ENCODE measurements around the gene TSPAN4. TPM values are rescaled to one million over a fixed set of nuclear protein-coding genes. Genes with fewer than 3 reads are reported as not detected.
A peak's percentile ranks its signal among the peaks of the same experiment; 100 is the strongest.

TSPAN4 gene
- total RNA-seq, 1 donor from 2014 or later: 26.4 TPM

DNA sequence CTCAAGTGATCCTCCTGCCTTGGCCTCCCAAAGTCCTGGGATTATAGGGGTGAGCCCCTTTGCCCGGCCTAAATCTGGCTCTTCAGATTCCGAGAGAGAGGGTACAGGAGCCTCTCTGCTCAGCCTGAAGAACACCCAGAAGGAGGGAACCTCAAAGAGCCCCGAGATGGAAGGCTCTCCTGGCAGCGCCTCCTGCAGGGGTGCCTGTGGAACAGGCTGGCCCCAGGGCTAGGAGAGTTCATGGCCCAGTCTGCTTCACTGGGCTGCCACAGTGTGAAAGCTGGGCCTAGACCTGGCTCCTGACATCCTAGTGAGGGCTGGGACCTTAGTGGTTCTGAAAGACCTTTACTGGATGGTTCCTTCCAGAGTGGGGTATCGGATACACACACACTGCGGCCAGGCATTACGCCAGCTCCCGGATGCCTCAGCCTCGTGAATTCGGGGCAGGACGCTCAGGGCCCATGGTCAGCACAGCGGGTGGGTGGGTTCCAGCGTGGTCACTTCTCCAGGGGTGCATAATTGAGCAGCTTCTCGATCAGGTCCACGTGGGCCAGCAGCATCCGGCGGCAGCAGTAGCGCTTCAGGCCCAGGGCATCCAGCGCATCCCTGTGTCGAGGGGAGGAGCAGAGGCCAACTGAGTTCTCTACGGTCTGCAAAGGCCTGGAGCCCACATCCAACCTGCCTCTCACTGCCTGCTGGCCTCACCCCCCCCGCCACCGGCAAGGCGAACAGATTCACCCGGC lies 2.6 kb upstream of the TSPAN4 start:
- peaks cover 3% of the 10 kb centered on the region for H3K27me3 Mint-ChIP-seq (ENCODE audit: unreplicated experiment)
- H3K9me3 Mint-ChIP-seq (ENCODE audit: unreplicated experiment): no peaks in the 10 kb centered on the region
- H3K27ac Mint-ChIP-seq (ENCODE audit: unreplicated experiment): no peak overlapping the region
- peaks cover 10% of the 10 kb centered on the region for H3K4me1 Mint-ChIP-seq (ENCODE audit: unreplicated experiment)
- DNase-seq (ENCODE audit: low spot score): no peak
- H3K36me3 Mint-ChIP-seq (ENCODE audit: low read depth, unreplicated experiment): no peaks in the 10 kb centered on the region
- TF ChIP-seq, protein P1, sequence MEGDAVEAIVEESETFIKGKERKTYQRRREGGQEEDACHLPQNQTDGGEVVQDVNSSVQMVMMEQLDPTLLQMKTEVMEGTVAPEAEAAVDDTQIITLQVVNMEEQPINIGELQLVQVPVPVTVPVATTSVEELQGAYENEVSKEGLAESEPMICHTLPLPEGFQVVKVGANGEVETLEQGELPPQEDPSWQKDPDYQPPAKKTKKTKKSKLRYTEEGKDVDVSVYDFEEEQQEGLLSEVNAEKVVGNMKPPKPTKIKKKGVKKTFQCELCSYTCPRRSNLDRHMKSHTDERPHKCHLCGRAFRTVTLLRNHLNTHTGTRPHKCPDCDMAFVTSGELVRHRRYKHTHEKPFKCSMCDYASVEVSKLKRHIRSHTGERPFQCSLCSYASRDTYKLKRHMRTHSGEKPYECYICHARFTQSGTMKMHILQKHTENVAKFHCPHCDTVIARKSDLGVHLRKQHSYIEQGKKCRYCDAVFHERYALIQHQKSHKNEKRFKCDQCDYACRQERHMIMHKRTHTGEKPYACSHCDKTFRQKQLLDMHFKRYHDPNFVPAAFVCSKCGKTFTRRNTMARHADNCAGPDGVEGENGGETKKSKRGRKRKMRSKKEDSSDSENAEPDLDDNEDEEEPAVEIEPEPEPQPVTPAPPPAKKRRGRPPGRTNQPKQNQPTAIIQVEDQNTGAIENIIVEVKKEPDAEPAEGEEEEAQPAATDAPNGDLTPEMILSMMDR (IDR thresholded peaks at IDR 0.05; ENCODE audit: unreplicated experiment): no peak
- H3K4me3 Mint-ChIP-seq (ENCODE audit: unreplicated experiment): peak overlapping the region; percentile 73

DNA sequence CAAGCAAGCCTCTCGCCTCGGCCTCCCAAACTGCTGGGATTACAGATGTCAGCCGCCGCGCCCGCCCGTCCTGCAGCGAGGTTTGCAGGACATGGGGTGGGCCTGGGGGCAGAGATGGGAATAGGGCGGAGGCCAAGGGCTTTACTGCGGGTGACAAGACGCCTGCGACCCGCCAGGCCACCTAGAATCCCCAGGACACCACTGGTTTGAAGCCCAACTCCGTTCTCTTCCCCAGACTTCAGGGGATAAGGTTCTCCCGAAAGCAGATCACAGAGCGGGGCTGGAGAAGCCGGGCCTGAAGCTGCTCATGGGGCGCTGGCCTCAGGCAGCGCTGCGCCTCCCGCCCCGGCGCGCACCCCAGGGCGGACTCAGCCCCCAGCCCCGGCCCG lies 677 bp upstream of the TSPAN4 start:
- Mint-ChIP-seq H3K36me3 (ENCODE audit: low read depth, unreplicated experiment) (no peaks in the 10 kb centered on the region), H3K27ac (ENCODE audit: unreplicated experiment) (no peak overlapping the region), H3K27me3 (ENCODE audit: unreplicated experiment) (peaks cover 5% of the 10 kb centered on the region), H3K4me3 (ENCODE audit: unreplicated experiment) (peak overlapping the region; percentile 93), H3K9me3 (ENCODE audit: unreplicated experiment) (no peaks in the 10 kb centered on the region), H3K4me1 (ENCODE audit: unreplicated experiment) (peaks cover 10% of the 10 kb centered on the region)
- TF ChIP-seq, protein P1 (IDR thresholded peaks at IDR 0.05; ENCODE audit: unreplicated experiment): no peak
- DNase-seq (ENCODE audit: low spot score): no peak

DNA sequence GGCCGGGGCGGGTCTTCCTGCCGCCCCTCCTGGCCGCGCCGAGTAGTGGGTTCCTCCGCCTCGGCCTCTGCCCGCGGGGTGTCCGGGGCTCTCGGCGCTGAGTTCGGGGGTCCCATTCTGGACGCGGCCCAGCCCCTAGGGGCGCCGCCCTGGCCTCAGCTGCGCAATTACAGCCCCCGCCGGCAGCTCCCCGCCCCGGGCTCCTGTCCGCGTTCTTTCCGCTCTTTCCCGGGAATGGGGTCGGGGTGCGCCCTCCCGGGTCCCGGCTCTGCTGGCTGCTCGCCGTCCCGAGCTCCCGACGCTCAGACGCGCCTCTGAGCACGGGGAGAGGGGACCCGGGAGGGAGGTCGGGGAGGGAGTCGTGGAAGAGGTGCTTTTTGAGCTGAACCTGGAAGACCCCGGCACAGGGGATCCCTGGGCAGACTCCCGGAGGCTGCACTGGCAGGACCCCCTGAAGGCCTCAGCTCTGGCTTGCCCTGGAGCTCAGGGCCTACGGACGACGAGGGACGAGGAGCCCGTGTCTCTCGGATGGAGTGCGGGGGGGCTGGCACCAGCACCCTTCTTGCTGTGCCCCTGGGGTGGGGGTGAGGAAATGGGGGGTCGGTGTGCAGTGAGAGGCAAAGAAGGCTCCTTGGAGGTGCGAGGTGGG lies 558 bp downstream of the TSPAN4 start:
- Mint-ChIP-seq H3K27me3 (ENCODE audit: unreplicated experiment) (peaks cover 5% of the 10 kb centered on the region), H3K27ac (ENCODE audit: unreplicated experiment) (no peak overlapping the region), H3K4me3 (ENCODE audit: unreplicated experiment) (peak overlapping the region; percentile 85), H3K9me3 (ENCODE audit: unreplicated experiment) (no peaks in the 10 kb centered on the region), H3K36me3 (ENCODE audit: low read depth, unreplicated experiment) (no peaks in the 10 kb centered on the region), H3K4me1 (ENCODE audit: unreplicated experiment) (peaks cover 10% of the 10 kb centered on the region)
- no peak for DNase-seq (ENCODE audit: low spot score)
- TF ChIP-seq, protein P1 (IDR thresholded peaks at IDR 0.05; ENCODE audit: unreplicated experiment): peak; percentile 25

DNA sequence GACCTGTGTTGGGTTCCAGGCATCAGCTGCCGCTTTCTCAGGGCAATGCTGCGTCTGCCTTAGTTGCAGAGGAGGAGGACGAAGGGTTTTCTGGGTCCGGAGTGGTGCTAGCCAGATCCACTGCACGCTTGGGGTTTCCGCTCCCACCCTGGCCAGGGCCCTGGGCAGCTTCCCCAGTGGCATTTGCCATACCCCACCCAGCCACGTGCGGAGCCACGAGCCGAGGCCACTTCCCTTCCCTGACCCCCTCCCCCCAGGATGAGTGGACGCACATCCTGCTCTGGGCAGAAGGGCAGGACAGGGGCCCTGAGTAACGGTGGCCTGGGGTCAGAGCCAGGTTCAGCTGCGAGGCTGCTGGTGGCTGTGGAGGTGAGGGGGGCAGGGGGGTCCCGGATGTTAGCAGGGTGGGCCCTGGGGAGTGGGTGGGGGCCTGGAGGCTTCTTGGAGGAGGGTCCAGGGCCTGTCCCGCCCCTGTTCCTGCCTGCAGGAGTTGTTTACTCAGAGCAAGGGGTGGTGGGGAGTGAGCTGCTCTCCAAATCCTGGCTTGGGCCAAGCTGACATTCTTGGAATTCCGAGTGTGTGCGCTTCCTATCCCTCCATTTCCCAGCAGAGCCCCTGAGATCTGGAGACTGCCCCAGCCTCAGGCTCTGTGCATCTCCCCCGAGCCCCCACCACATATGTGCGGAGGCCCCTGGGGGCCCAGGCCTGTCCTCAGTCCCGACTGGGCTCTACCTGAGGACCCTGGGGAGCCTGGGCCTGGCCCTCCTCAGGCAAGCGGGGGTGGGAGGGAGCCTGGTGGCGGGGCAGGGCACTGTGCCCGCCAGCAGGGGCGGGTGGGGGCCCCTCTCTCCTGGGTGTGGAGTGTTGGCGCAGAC lies 1.4 kb downstream of the TSPAN4 start:
- Mint-ChIP-seq H3K4me3 (ENCODE audit: unreplicated experiment) (peak overlapping the region; percentile 85), H3K27me3 (ENCODE audit: unreplicated experiment) (peaks cover 8% of the 10 kb centered on the region), H3K4me1 (ENCODE audit: unreplicated experiment) (peaks cover 10% of the 10 kb centered on the region), H3K27ac (ENCODE audit: unreplicated experiment) (peak overlapping the region; percentile 61), H3K36me3 (ENCODE audit: low read depth, unreplicated experiment) (no peaks in the 10 kb centered on the region), H3K9me3 (ENCODE audit: unreplicated experiment) (no peaks in the 10 kb centered on the region)
- peak; percentile 77 for DNase-seq (ENCODE audit: low spot score)
- TF ChIP-seq, protein P1 (IDR thresholded peaks at IDR 0.05; ENCODE audit: unreplicated experiment): no peak
